ENCODE data around the gene BSND.

Gene BSND

DNA sequence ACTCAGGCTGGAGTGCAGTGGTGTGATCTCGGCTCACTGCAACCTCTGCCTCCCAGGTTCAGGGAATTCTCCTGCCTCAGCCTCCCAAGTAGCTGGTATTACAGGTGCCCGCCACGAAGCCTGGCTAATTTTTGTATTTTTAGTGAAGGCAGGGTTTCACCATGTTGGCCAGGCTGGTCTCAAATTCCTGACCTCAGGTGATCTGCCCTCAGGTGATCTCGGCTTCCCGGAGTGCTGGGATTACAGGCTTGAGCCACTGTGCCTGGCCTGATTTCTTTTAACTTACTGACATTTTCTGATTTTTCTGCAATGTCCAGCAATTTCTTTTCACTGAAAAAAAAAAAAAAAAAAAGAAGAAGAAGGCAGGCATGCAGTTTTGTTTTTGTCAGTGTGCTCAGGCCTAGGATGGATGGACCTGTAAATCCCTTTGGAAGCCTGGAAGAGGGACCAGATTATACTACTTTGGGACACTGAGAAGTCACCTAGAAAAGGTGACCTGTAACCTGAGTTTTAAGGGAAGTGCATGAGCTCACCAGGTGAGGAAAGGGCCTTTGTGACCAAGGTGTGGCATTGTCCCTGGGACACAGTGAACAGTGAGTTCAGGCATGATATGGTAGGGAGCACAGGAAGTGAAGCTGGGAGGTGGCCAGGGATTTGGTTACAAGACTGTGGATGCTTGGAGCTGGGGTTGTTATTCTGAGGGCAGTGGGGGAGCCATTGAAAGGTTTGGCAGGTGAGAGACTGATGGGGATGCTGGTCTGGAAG, 21.0 kb upstream of the BSND start (continued):
- TF ChIP-seq TOX (CRISPR knock-in tag; IDR thresholded peaks at IDR 0.05; ENCODE audit: borderline replicate concordance): no peak
- TF ChIP-seq, protein P1, sequence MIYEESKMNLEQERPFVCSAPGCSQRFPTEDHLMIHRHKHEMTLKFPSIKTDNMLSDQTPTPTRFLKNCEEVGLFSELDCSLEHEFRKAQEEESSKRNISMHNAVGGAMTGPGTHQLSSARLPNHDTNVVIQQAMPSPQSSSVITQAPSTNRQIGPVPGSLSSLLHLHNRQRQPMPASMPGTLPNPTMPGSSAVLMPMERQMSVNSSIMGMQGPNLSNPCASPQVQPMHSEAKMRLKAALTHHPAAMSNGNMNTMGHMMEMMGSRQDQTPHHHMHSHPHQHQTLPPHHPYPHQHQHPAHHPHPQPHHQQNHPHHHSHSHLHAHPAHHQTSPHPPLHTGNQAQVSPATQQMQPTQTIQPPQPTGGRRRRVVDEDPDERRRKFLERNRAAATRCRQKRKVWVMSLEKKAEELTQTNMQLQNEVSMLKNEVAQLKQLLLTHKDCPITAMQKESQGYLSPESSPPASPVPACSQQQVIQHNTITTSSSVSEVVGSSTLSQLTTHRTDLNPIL (CRISPR knock-in tag; IDR thresholded peaks at IDR 0.05; ENCODE audit: low read depth): no peak
- TF ChIP-seq TCF4 (CRISPR knock-in tag; IDR thresholded peaks at IDR 0.05; ENCODE audit: borderline replicate concordance): no peak
- no peak for TF ChIP-seq CSDC2 (CRISPR knock-in tag; IDR thresholded peaks at IDR 0.05)
- TF ChIP-seq ESRRG (CRISPR knock-in tag; IDR thresholded peaks at IDR 0.05): no peak

DNA sequence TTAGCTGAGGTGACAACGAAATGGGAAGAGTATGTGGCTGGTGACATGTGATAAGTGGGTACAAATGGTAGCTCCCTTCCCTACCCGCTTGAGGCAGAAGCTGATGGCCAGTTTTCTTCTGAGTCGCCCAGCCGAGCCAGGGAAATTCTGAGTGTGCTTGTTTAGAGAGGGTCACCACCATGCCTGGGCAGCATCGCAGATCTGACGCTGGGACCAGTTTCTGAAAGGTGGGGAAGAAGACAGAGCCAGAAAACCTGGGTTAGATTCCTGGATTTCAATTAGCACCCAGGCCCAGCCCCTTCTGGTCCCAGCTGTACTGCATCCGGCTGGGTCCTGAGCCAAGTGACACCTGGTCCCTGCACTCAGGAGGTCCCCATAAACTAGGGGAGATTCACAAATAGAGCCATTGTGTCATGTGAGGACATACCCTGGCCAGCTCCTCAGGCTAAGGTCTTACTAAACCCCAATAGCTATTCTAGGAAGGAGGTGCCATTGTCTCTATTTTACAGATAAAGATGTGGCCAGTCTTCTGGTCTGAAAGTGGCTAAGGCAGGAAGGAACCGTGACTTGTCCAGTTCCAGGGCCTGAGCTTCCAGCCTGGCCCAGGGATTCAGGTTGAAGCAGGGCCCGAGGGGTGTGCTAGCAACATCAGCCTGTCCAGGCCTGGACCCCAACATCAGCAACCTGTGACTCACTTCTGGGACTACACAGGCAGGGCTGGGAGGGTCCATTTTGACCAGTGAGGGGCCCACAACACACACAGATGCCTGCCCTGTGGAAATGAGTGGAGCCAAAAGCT, 20.0 kb upstream of the BSND start:
- ATAC-seq: no peak
- TF ChIP-seq GLIS3 (CRISPR knock-in tag; IDR thresholded peaks at IDR 0.05): no peak
- TF ChIP-seq ZNF8 (CRISPR knock-in tag; IDR thresholded peaks at IDR 0.05): no peak
- TF ChIP-seq CSDC2 (CRISPR knock-in tag; IDR thresholded peaks at IDR 0.05): no peak
- no peak for TF ChIP-seq OSR1 (CRISPR knock-in tag; IDR thresholded peaks at IDR 0.05)
- TF ChIP-seq ESRRG (CRISPR knock-in tag; IDR thresholded peaks at IDR 0.05): no peak
- TF ChIP-seq PPARA (CRISPR knock-in tag; IDR thresholded peaks at IDR 0.05; ENCODE audit: borderline replicate concordance): no peak
- no peak for TF ChIP-seq TOX (CRISPR knock-in tag; IDR thresholded peaks at IDR 0.05; ENCODE audit: borderline replicate concordance)
- TF ChIP-seq ZFP30 (CRISPR knock-in tag; IDR thresholded peaks at IDR 0.05): no peak
- TF ChIP-seq RARB (CRISPR knock-in tag; IDR thresholded peaks at IDR 0.05): no peak
- TF ChIP-seq, protein P2, sequence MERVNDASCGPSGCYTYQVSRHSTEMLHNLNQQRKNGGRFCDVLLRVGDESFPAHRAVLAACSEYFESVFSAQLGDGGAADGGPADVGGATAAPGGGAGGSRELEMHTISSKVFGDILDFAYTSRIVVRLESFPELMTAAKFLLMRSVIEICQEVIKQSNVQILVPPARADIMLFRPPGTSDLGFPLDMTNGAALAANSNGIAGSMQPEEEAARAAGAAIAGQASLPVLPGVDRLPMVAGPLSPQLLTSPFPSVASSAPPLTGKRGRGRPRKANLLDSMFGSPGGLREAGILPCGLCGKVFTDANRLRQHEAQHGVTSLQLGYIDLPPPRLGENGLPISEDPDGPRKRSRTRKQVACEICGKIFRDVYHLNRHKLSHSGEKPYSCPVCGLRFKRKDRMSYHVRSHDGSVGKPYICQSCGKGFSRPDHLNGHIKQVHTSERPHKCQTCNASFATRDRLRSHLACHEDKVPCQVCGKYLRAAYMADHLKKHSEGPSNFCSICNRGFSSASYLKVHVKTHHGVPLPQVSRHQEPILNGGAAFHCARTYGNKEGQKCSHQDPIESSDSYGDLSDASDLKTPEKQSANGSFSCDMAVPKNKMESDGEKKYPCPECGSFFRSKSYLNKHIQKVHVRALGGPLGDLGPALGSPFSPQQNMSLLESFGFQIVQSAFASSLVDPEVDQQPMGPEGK (CRISPR knock-in tag; IDR thresholded peaks at IDR 0.05; ENCODE audit: borderline replicate concordance): no peak
- no peak for TF ChIP-seq ZNF70 (CRISPR knock-in tag; IDR thresholded peaks at IDR 0.05)
- TF ChIP-seq, protein P3, sequence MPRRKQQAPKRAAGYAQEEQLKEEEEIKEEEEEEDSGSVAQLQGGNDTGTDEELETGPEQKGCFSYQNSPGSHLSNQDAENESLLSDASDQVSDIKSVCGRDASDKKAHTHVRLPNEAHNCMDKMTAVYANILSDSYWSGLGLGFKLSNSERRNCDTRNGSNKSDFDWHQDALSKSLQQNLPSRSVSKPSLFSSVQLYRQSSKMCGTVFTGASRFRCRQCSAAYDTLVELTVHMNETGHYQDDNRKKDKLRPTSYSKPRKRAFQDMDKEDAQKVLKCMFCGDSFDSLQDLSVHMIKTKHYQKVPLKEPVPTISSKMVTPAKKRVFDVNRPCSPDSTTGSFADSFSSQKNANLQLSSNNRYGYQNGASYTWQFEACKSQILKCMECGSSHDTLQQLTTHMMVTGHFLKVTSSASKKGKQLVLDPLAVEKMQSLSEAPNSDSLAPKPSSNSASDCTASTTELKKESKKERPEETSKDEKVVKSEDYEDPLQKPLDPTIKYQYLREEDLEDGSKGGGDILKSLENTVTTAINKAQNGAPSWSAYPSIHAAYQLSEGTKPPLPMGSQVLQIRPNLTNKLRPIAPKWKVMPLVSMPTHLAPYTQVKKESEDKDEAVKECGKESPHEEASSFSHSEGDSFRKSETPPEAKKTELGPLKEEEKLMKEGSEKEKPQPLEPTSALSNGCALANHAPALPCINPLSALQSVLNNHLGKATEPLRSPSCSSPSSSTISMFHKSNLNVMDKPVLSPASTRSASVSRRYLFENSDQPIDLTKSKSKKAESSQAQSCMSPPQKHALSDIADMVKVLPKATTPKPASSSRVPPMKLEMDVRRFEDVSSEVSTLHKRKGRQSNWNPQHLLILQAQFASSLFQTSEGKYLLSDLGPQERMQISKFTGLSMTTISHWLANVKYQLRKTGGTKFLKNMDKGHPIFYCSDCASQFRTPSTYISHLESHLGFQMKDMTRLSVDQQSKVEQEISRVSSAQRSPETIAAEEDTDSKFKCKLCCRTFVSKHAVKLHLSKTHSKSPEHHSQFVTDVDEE (CRISPR knock-in tag; IDR thresholded peaks at IDR 0.05): no peak
- TF ChIP-seq ZC3H10 (CRISPR knock-in tag; IDR thresholded peaks at IDR 0.05): no peak
- TF ChIP-seq ISL1 (CRISPR knock-in tag; IDR thresholded peaks at IDR 0.05): no peak
- TF ChIP-seq, protein P4, sequence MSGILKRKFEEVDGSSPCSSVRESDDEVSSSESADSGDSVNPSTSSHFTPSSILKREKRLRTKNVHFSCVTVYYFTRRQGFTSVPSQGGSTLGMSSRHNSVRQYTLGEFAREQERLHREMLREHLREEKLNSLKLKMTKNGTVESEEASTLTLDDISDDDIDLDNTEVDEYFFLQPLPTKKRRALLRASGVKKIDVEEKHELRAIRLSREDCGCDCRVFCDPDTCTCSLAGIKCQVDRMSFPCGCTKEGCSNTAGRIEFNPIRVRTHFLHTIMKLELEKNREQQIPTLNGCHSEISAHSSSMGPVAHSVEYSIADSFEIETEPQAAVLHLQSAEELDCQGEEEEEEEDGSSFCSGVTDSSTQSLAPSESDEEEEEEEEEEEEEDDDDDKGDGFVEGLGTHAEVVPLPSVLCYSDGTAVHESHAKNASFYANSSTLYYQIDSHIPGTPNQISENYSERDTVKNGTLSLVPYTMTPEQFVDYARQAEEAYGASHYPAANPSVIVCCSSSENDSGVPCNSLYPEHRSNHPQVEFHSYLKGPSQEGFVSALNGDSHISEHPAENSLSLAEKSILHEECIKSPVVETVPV (CRISPR knock-in tag; IDR thresholded peaks at IDR 0.05): no peak
- TF ChIP-seq, protein P1 (CRISPR knock-in tag; IDR thresholded peaks at IDR 0.05; ENCODE audit: low read depth): no peak
- TF ChIP-seq ZNF565 (CRISPR knock-in tag; conservative IDR thresholded peaks at IDR 0.05; ENCODE audit: low read depth): no peak

DNA sequence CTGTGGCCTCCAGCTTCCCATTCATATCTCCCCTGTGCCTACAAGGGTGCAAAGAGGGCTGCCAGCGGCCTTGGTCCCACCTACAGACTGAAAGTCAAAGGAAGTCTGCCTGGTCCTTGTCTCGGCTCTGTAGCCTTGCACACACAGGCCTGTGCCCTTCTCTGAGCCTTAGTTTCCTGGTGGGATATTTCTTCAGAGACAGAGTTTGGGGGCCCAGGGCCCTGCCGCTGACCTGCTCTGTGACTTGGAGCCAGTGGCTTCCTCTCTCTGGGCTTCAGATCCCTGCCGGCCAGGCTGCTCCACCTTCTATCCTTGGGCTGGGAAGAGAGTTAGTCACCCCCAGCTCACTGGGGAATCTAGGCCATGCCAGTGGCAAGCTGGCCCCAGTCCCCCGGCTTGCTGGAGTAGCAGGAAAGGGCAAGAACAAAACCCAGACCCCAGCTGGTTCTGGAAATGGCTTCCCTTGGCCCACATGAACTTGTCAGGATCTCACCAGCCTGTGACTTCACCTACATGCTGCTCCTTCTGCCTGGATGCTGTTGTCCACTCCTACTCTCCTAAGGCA, 19.3 kb upstream of the BSND start:
- no peak for ATAC-seq
- no peak for TF ChIP-seq SNAI2 (CRISPR knock-in tag; IDR thresholded peaks at IDR 0.05)
- no peak for TF ChIP-seq ZNF565 (CRISPR knock-in tag; conservative IDR thresholded peaks at IDR 0.05; ENCODE audit: low read depth)
- no peak for TF ChIP-seq RARB (CRISPR knock-in tag; IDR thresholded peaks at IDR 0.05)
- TF ChIP-seq ZC3H10 (CRISPR knock-in tag; IDR thresholded peaks at IDR 0.05): no peak
- no peak for TF ChIP-seq BACH2 (CRISPR knock-in tag; IDR thresholded peaks at IDR 0.05; ENCODE audit: borderline replicate concordance)
- TF ChIP-seq ZFP30 (CRISPR knock-in tag; IDR thresholded peaks at IDR 0.05): no peak
- no peak for TF ChIP-seq TOX (CRISPR knock-in tag; IDR thresholded peaks at IDR 0.05; ENCODE audit: borderline replicate concordance)
- TF ChIP-seq, protein P1 (CRISPR knock-in tag; IDR thresholded peaks at IDR 0.05; ENCODE audit: low read depth): no peak
- TF ChIP-seq, protein P4 (CRISPR knock-in tag; IDR thresholded peaks at IDR 0.05): no peak
